GM18861 (cell line): ENCODE data around the gene SDSL.

Experiments used
- ATAC-seq: cut with Tn5 transposase; IDR thresholded peaks from one replicate; pipeline ENCODE4 v1.9.1; 2021; ENCODE audit not compliant: unreplicated experiment

SDSL gene

DNA sequence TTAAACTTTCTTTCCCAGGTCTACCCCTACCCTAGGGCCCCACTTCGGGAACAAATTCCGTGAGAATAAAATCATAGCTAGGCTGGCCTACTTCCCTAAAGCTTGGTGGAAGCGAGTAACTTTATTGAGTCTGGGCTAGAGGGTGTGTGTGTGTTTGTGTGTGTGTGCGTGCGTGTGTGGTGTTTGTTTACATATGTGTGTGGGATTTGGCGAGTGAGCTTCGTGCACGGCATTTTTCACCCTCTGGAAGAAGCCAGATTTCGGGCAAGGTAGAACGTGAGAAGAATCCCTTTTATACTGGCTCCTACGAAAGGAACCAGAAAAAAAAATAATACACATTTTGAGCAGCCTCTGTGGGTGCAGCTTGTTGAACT, 57.0 kb downstream of the SDSL start:
- no peak for ATAC-seq

- no peak for ATAC-seq
These were observed 57.6 kb downstream of the SDSL start for GRCh38 chr12:113479590-113480335.

DNA sequence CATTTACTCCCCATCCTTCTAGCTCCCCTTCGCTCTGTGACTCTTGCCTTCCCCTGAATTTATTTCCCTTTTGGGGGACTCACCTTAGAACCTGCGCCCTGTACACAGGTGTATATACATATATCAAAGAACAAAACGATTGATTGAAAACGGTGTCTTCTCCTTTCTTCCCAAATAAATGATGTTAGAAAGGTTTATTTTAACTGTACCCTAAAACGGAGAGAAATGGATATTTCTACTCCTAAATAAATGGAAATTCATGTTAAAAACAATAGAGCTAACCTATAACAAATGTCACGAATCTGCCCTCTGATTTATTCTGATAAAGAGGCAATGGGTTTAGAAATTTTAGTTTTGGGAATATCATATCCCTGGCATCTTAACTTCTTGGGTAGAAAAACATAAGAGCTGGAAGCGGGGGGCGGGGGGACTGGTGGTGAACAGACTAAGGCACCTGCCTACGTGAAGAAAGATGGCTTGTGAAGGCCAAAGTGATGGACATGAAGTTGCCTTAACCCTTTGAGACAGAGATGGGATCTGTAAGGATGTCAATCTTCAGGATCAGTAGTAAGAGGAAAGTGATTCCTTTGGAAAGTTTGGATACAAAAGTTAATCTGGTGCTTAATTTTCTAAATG, 58.3 kb downstream of the SDSL start:
- no peak for ATAC-seq

DNA sequence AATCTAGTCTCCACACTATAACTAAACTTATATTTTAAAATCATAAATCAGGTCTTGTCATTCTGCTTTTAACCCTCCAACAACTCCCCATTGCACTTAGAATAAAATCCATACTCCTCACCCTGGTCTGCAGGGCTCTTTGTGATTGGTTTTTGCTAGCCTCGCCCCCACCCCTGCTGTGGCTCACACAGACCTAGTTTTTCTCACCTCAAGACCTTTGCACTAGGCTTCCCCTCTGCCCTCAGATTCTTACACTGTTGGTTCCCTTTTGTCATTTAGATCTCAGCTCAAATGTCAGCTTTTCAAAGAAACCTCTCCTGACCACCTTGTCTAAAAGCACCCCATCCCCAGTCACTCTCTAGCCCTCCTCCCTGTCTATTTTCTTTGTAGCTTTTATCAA, 60.2 kb downstream of the SDSL start:
- ATAC-seq = no peak

DNA sequence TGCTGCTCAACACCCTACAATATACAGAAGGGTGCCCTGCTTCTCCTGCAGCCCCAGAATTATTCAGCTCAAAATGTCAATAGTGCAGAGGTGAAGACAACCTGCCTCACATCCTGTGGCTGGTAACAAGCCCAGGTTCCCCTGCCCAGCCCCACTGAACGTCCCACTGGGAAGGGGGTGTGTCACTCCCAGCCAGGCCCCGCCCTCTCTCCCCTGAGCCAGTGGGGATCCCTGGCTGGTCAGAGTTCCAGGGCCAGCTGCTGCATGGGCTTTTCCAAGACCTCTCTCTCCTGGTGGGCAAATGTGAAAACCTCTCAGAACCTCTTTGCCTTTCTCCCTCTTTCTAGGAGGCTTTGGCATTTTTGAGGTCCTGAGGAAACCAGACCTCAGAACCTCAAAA, 63.1 kb downstream of the SDSL start:
- ATAC-seq = no peak

GRCh38 chr12:113486722-113487121, 64.5 kb downstream of the SDSL start:
- ATAC-seq = no peak
